Measurements from ENCODE around the gene LENG9. TPM values are rescaled to one million over a fixed set of nuclear protein-coding genes. Genes with fewer than 3 reads are reported as not detected.
"Not testable (repeated sequence)": the region's sequence is repeated elsewhere in the genome, so short reads cannot be mapped to it uniquely, and the experiment has no call there.

The LENG9 gene
- total and polyA plus RNA-seq, 10 donors, result 1.7 to 8.3 (median 4.9) TPM

DNA sequence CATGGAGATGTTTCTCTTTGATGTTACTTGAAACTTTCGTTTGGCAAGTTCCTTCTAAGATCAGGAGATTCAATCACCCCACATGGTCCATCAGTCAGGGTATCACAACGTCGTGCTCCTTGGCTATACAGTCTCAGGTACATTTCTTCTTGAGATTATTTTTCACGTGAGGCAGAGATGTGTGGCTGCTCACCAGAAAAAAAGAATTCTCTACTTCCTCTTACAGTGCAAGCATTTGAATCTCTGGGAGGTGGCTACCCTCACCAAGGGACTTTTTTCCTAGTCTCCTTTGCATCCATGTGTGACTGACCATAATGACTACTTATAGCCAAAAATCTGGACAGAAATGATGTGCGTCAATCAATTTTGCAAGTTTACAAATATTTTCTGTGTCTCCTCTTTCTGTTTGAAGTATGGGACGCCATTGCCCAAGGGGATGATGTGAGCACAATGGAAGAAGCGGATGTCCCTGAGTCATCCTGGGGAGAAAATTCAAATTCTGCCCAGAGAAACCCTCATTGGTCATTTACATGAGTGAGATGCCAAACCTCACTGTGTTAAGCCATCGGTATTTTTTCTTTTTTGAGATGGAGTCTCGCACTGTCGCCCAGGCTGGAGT lies 30.5 kb upstream of the LENG9 start:
- no peaks in the 10 kb centered on the region for H3K36me3 ChIP-seq
- no peak overlapping the region for H3K27ac ChIP-seq
- H3K4me1 ChIP-seq, result no peaks in the 10 kb centered on the region
- WGBS, 5 donors, result 65 to 75% (median 72%) methylated on average over 10 of the region's 10 CpGs
- H3K4me3 ChIP-seq, result no peak overlapping the region
- TF ChIP-seq CTCF (IDR thresholded peaks at IDR 0.05 in 8 of 11, conservative IDR thresholded peaks at IDR 0.05 in 3 of 11) (no peak), POLR2A (IDR thresholded peaks at IDR 0.05) (no peak), POLR2AphosphoS5 (IDR thresholded peaks at IDR 0.05) (no peak)
- peaks cover 0 to 80% (median 5%) of the 10 kb centered on the region in 7 donors for H3K27me3 ChIP-seq (replicated peaks in 1 of 7)
- DNase-seq, result no peak
- intact Hi-C loops (cut with DNase I; ENCODE audit: low total_unique reads), result no loop called here
- no peaks in the 10 kb centered on the region for H3K9me3 ChIP-seq

DNA sequence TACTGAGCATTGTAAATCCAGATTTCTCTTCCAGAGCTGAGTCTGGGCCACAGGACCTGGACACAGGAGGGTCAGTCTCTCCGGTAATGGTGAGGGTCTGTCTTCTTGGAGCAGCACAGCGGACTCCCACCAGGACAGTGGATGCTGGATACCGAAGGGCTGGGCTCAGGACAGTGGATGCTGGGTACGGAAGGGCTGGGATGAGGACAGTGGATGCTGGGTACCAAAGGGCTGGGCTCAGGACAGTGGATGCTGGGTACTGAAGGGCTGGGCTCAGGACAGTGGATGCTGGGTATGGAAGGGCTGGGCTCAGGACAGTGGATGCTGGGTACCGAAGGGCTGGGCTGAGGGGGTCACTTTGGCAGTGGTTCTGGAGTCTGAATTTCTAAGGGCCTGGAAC lies 29.5 kb upstream of the LENG9 start:
- H3K4me1 ChIP-seq; H3K36me3 ChIP-seq; H3K9me3 ChIP-seq; intact Hi-C loops (cut with DNase I; ENCODE audit: low total_unique reads); H3K4me3 ChIP-seq; DNase-seq; H3K27ac ChIP-seq: not testable (repeated sequence)
- WGBS, 5 donors, result 74 to 93% (median 91%) methylated on average over 5 of the region's 5 CpGs
- peaks cover 0 to 77% (median 5%) of the 10 kb centered on the region in 7 donors for H3K27me3 ChIP-seq (replicated peaks in 1 of 7)

DNA sequence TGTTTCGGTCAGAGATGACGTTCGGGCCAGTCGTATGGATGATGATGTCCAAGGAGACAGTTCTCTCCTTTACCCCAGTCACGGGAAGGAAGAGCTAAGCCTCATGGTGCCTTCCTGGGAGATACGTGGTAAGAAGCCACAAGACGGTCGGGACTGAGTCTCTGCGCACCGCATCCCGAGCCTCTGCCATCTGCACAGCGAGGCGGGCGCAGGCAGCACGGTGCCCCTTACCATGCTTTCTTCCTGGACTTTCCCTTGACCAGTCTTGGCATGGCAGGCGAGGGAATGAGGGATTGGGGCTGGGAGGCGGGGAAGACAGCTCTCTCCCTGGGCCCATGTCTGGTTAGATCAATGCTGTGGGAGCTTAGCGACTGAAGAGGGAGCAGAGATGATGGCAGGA lies 29.0 kb upstream of the LENG9 start:
- intact Hi-C loops (cut with DNase I; ENCODE audit: low total_unique reads), result no loop called here
- peaks cover 0 to 77% (median 5%) of the 10 kb centered on the region in 7 donors for H3K27me3 ChIP-seq (replicated peaks in 1 of 7)

GRCh38 chr19:54489766-54490165 lies 26.2 kb upstream of the LENG9 start:
- Histone ChIP-seq H3K4me3 (no peak overlapping the region), H3K9me3 (no peaks in the 10 kb centered on the region), H3K36me3 (no peaks in the 10 kb centered on the region), H3K27ac (no peak overlapping the region), H3K4me1 (peaks cover 0 to 8% (median 0%) of the 10 kb centered on the region in 6 donors), H3K27me3 (replicated peaks in 1 of 7) (peaks cover 0 to 70% (median 5%) of the 10 kb centered on the region in 7 donors)
- DNase-seq, result no peak
- WGBS, 5 donors, result 69 to 81% (median 73%) methylated on average over 9 of the region's 9 CpGs
- intact Hi-C loops (cut with DNase I; ENCODE audit: low total_unique reads), result no loop called here
- TF ChIP-seq POLR2AphosphoS5 (IDR thresholded peaks at IDR 0.05), result no peak
- TF ChIP-seq POLR2A (IDR thresholded peaks at IDR 0.05), result no peak
- TF ChIP-seq CTCF (IDR thresholded peaks at IDR 0.05 in 8 of 11, conservative IDR thresholded peaks at IDR 0.05 in 3 of 11), result no peak

More for the DNA sequence above, 29.0 kb upstream of the LENG9 start:
- Histone ChIP-seq H3K36me3 (no peaks in the 10 kb centered on the region), H3K27ac (no peak overlapping the region), H3K9me3 (no peaks in the 10 kb centered on the region), H3K4me1 (no peaks in the 10 kb centered on the region), H3K4me3 (no peak overlapping the region)
- 80 to 96% (median 82%) methylated on average over 18 of the region's 18 CpGs for WGBS, 5 donors
- DNase-seq, result no peak
- TF ChIP-seq CTCF (IDR thresholded peaks at IDR 0.05 in 8 of 11, conservative IDR thresholded peaks at IDR 0.05 in 3 of 11) (no peak), POLR2AphosphoS5 (IDR thresholded peaks at IDR 0.05) (no peak), POLR2A (IDR thresholded peaks at IDR 0.05) (no peak)
